Measurements from ENCODE around the gene NTN4.

Gene NTN4

GRCh38 chr12:95763809-95764253 lies 26.7 kb downstream of the NTN4 start:
- no peak for TF ChIP-seq CTCF (IDR thresholded peaks at IDR 0.05; ENCODE audit: low read depth, low read length, missing control alignments)
- no peak overlapping the region for H3K4me3 ChIP-seq (replicated peaks; ENCODE audit: low read depth, low read length)
- peak; percentile 27 for DNase-seq (ENCODE audit: extremely low read depth, low read depth)

GRCh38 chr12:95762123-95762785 lies 28.3 kb downstream of the NTN4 start:
- H3K4me3 ChIP-seq (replicated peaks; ENCODE audit: low read depth, low read length) = no peak overlapping the region
- no peak for TF ChIP-seq CTCF (IDR thresholded peaks at IDR 0.05; ENCODE audit: low read depth, low read length, missing control alignments)
- DNase-seq (ENCODE audit: extremely low read depth, low read depth) = no peak

- H3K4me3 ChIP-seq (replicated peaks; ENCODE audit: low read depth, low read length) = no peak overlapping the region
- no peak for TF ChIP-seq CTCF (IDR thresholded peaks at IDR 0.05; ENCODE audit: low read depth, low read length, missing control alignments)
- no peak for DNase-seq (ENCODE audit: extremely low read depth, low read depth)
These were observed 30.2 kb downstream of the NTN4 start for GRCh38 chr12:95760371-95760770.

GRCh38 chr12:95759718-95760117 lies 30.8 kb downstream of the NTN4 start:
- DNase-seq (ENCODE audit: extremely low read depth, low read depth) = no peak
- TF ChIP-seq CTCF (IDR thresholded peaks at IDR 0.05; ENCODE audit: low read depth, low read length, missing control alignments) = no peak

GRCh38 chr12:95759039-95759438 lies 31.5 kb downstream of the NTN4 start:
- TF ChIP-seq CTCF (IDR thresholded peaks at IDR 0.05; ENCODE audit: low read depth, low read length, missing control alignments) = no peak
- DNase-seq (ENCODE audit: extremely low read depth, low read depth) = no peak
- H3K4me3 ChIP-seq (replicated peaks; ENCODE audit: low read depth, low read length) = no peak overlapping the region

More at GRCh38 chr12:95759718-95760117, 30.8 kb downstream of the NTN4 start:
- no peak overlapping the region for H3K4me3 ChIP-seq (replicated peaks; ENCODE audit: low read depth, low read length)

- DNase-seq (ENCODE audit: extremely low read depth, low read depth) = no peak
- no peak overlapping the region for H3K4me3 ChIP-seq (replicated peaks; ENCODE audit: low read depth, low read length)
- TF ChIP-seq CTCF (IDR thresholded peaks at IDR 0.05; ENCODE audit: low read depth, low read length, missing control alignments) = no peak
These were observed 34.2 kb downstream of the NTN4 start for GRCh38 chr12:95756362-95756761.

Measured in HFF-Myc (cell line).